Measurements from ENCODE around the gene TNPO1.

Gene TNPO1

GRCh38 chr5:72814864-72815263, 1.6 kb upstream of the TNPO1 start:
- DNase-seq: no peak
- H3K79me2 ChIP-seq (ENCODE audit: control insufficient read depth, insufficient read depth, low read length, poor library complexity): peaks cover 13% of the 10 kb centered on the region
- no CpG with 5 or more reads among the region's 1 CpG for WGBS (ENCODE audit: extremely low coverage, insufficient coverage, insufficient read length)

GRCh38 chr5:72815580-72816283, 729 bp upstream of the TNPO1 start:
- peaks cover 13% of the 10 kb centered on the region for H3K79me2 ChIP-seq (ENCODE audit: control insufficient read depth, insufficient read depth, low read length, poor library complexity)
- no peak overlapping the region for H3K23ac ChIP-seq (ENCODE audit: low read length)
- peaks cover 0 to 2% of the 10 kb centered on the region in 2 experiments for H3K4me1 ChIP-seq (ENCODE audit: control insufficient read depth in 1 of 2, insufficient read depth in 2 of 2, low read length in 2 of 2)
- peak overlapping the region; percentile 13 for H3K4ac ChIP-seq (ENCODE audit: low read depth, low read length)
- H3K9ac ChIP-seq (ENCODE audit: low read length): peak overlapping the region; percentile 28
- H3K27ac ChIP-seq (ENCODE audit: low read depth, low read length): peak overlapping the region; percentile 92
- peak overlapping the region; percentile 42 for H2AFZ ChIP-seq (ENCODE audit: insufficient read depth, low read length, poor library complexity)
- no CpG with 5 or more reads among the region's 14 CpGs for WGBS (ENCODE audit: extremely low coverage, insufficient coverage, insufficient read length)
- H4K8ac ChIP-seq (ENCODE audit: low read depth, low read length): peak overlapping the region; percentile 55
- no peaks in the 10 kb centered on the region for H3K36me3 ChIP-seq (ENCODE audit: control insufficient read depth in 1 of 2, insufficient read depth in 2 of 2, low read length in 2 of 2)
- H3K14ac ChIP-seq (ENCODE audit: low read length): peak overlapping the region; percentile 95
- no peaks in the 10 kb centered on the region for H3K9me3 ChIP-seq (ENCODE audit: insufficient read depth, low read depth, low read length)
- H3K27me3 ChIP-seq (ENCODE audit: insufficient read depth, low read length): no peaks in the 10 kb centered on the region
- peak overlapping the region; percentile 97 for H3K4me2 ChIP-seq (ENCODE audit: low read length)
- peak overlapping the region; percentile 54 for H2BK120ac ChIP-seq (ENCODE audit: insufficient read depth, low read length, poor library complexity)
- peak overlapping the region; percentile 75 for H3K18ac ChIP-seq (ENCODE audit: low read length)
- H2BK12ac ChIP-seq (ENCODE audit: low read length): peak overlapping the region; percentile 30
- H4K91ac ChIP-seq (ENCODE audit: low read depth, low read length): peak overlapping the region; percentile 81
- peak overlapping the region; percentile 64 for H3K4me3 ChIP-seq (ENCODE audit: low read depth, low read length)
- H3K79me1 ChIP-seq (ENCODE audit: low read length): peaks cover 11% of the 10 kb centered on the region
- peak overlapping the region; percentile 63 for H2BK5ac ChIP-seq (ENCODE audit: low read depth, low read length, poor library complexity)
- DNase-seq: peak in 1 of 2 donors; percentile 54
- peak overlapping the region; percentile 39 for H4K12ac ChIP-seq (ENCODE audit: low read depth, low read length)
- no peak overlapping the region for H2AK5ac ChIP-seq (ENCODE audit: low read length)

More at GRCh38 chr5:72814864-72815263, 1.6 kb upstream of the TNPO1 start:
- H3K27me3 ChIP-seq (ENCODE audit: insufficient read depth, low read length): no peaks in the 10 kb centered on the region
- no peak overlapping the region for H2BK120ac ChIP-seq (ENCODE audit: insufficient read depth, low read length, poor library complexity)
- H3K14ac ChIP-seq (ENCODE audit: low read length): no peak overlapping the region
- H3K27ac ChIP-seq (ENCODE audit: low read depth, low read length): no peak overlapping the region
- H3K23ac ChIP-seq (ENCODE audit: low read length): no peak overlapping the region
- no peak overlapping the region for H4K8ac ChIP-seq (ENCODE audit: low read depth, low read length)
- no peak overlapping the region for H4K91ac ChIP-seq (ENCODE audit: low read depth, low read length)
- H3K4me2 ChIP-seq (ENCODE audit: low read length): no peak overlapping the region
- H3K4me1 ChIP-seq (ENCODE audit: control insufficient read depth in 1 of 2, insufficient read depth in 2 of 2, low read length in 2 of 2): peaks cover 0 to 2% of the 10 kb centered on the region in 2 experiments
- no peak overlapping the region for H3K4ac ChIP-seq (ENCODE audit: low read depth, low read length)
- H2BK12ac ChIP-seq (ENCODE audit: low read length): no peak overlapping the region
- no peak overlapping the region for H2BK5ac ChIP-seq (ENCODE audit: low read depth, low read length, poor library complexity)
- no peak overlapping the region for H3K9ac ChIP-seq (ENCODE audit: low read length)
- no peak overlapping the region for H2AFZ ChIP-seq (ENCODE audit: insufficient read depth, low read length, poor library complexity)
- no peaks in the 10 kb centered on the region for H3K9me3 ChIP-seq (ENCODE audit: insufficient read depth, low read depth, low read length)
- H3K79me1 ChIP-seq (ENCODE audit: low read length): peaks cover 11% of the 10 kb centered on the region
- H3K36me3 ChIP-seq (ENCODE audit: control insufficient read depth in 1 of 2, insufficient read depth in 2 of 2, low read length in 2 of 2): no peaks in the 10 kb centered on the region
- no peak overlapping the region for H4K12ac ChIP-seq (ENCODE audit: low read depth, low read length)
- no peak overlapping the region for H3K18ac ChIP-seq (ENCODE audit: low read length)
- no peak overlapping the region for H2AK5ac ChIP-seq (ENCODE audit: low read length)
- no peak overlapping the region for H3K4me3 ChIP-seq (ENCODE audit: low read depth, low read length)

- H4K8ac ChIP-seq (ENCODE audit: low read depth, low read length): peak overlapping the region; percentile 89
- H2BK120ac ChIP-seq (ENCODE audit: insufficient read depth, low read length, poor library complexity): peak overlapping the region; percentile 75
- no CpG with 5 or more reads among the region's 24 CpGs for WGBS (ENCODE audit: extremely low coverage, insufficient coverage, insufficient read length)
- H2AK5ac ChIP-seq (ENCODE audit: low read length): peak overlapping the region; percentile 77
- DNase-seq: peak; percentile 37 to 62
- peak overlapping the region; percentile 1 for H2BK12ac ChIP-seq (ENCODE audit: low read length)
- H3K23ac ChIP-seq (ENCODE audit: low read length): no peak overlapping the region
- peak overlapping the region; percentile 97 for H4K91ac ChIP-seq (ENCODE audit: low read depth, low read length)
- H2AFZ ChIP-seq (ENCODE audit: insufficient read depth, low read length, poor library complexity): peak overlapping the region; percentile 67
- peaks cover 11% of the 10 kb centered on the region for H3K79me1 ChIP-seq (ENCODE audit: low read length)
- H3K4me3 ChIP-seq (ENCODE audit: low read depth, low read length): peak overlapping the region; percentile 95
- H3K27ac ChIP-seq (ENCODE audit: low read depth, low read length): peak overlapping the region; percentile 99
- peaks cover 13% of the 10 kb centered on the region for H3K79me2 ChIP-seq (ENCODE audit: control insufficient read depth, insufficient read depth, low read length, poor library complexity)
- H2BK5ac ChIP-seq (ENCODE audit: low read depth, low read length, poor library complexity): peak overlapping the region; percentile 97
- H3K36me3 ChIP-seq (ENCODE audit: control insufficient read depth in 1 of 2, insufficient read depth in 2 of 2, low read length in 2 of 2): no peaks in the 10 kb centered on the region
- H3K4ac ChIP-seq (ENCODE audit: low read depth, low read length): peak overlapping the region; percentile 96
- no peaks in the 10 kb centered on the region for H3K27me3 ChIP-seq (ENCODE audit: insufficient read depth, low read length)
- H3K4me2 ChIP-seq (ENCODE audit: low read length): peak overlapping the region; percentile 59
- H3K18ac ChIP-seq (ENCODE audit: low read length): peak overlapping the region; percentile 38
- peaks cover 0 to 2% of the 10 kb centered on the region in 2 experiments for H3K4me1 ChIP-seq (ENCODE audit: control insufficient read depth in 1 of 2, insufficient read depth in 2 of 2, low read length in 2 of 2)
- peak overlapping the region; percentile 99 for H3K9ac ChIP-seq (ENCODE audit: low read length)
- peak overlapping the region; percentile 90 for H4K12ac ChIP-seq (ENCODE audit: low read depth, low read length)
- no peaks in the 10 kb centered on the region for H3K9me3 ChIP-seq (ENCODE audit: insufficient read depth, low read depth, low read length)
- peak overlapping the region; percentile 78 for H3K14ac ChIP-seq (ENCODE audit: low read length)
Measured at GRCh38 chr5:72817076-72817481, 618 bp downstream of the TNPO1 start.

- WGBS (ENCODE audit: extremely low coverage, insufficient coverage, insufficient read length): no CpG with 5 or more reads among the region's 6 CpGs
- Histone ChIP-seq H3K9me3 (ENCODE audit: insufficient read depth, low read depth, low read length) (no peaks in the 10 kb centered on the region), H3K27me3 (ENCODE audit: insufficient read depth, low read length) (no peaks in the 10 kb centered on the region)
Measured at GRCh38 chr5:72817671-72818266, 1.3 kb downstream of the TNPO1 start.

More at GRCh38 chr5:72817671-72818266, 1.3 kb downstream of the TNPO1 start:
- Histone ChIP-seq H4K8ac (ENCODE audit: low read depth, low read length) (no peak overlapping the region), H3K4me3 (ENCODE audit: low read depth, low read length) (no peak overlapping the region), H3K23ac (ENCODE audit: low read length) (no peak overlapping the region), H2BK12ac (ENCODE audit: low read length) (no peak overlapping the region), H3K79me2 (ENCODE audit: control insufficient read depth, insufficient read depth, low read length, poor library complexity) (peaks cover 15% of the 10 kb centered on the region), H4K91ac (ENCODE audit: low read depth, low read length) (no peak overlapping the region), H2BK5ac (ENCODE audit: low read depth, low read length, poor library complexity) (no peak overlapping the region), H3K27ac (ENCODE audit: low read depth, low read length) (no peak overlapping the region), H3K79me1 (ENCODE audit: low read length) (peaks cover 11% of the 10 kb centered on the region), H2AK5ac (ENCODE audit: low read length) (no peak overlapping the region), H3K18ac (ENCODE audit: low read length) (no peak overlapping the region), H3K4ac (ENCODE audit: low read depth, low read length) (peak overlapping the region; percentile 86), H3K14ac (ENCODE audit: low read length) (no peak overlapping the region), H2BK120ac (ENCODE audit: insufficient read depth, low read length, poor library complexity) (no peak overlapping the region), H3K4me2 (ENCODE audit: low read length) (peak overlapping the region; percentile 81), H3K4me1 (ENCODE audit: control insufficient read depth in 1 of 2, insufficient read depth in 2 of 2, low read length in 2 of 2) (peaks cover 0 to 2% of the 10 kb centered on the region in 2 experiments), H3K36me3 (ENCODE audit: control insufficient read depth in 1 of 2, insufficient read depth in 2 of 2, low read length in 2 of 2) (no peaks in the 10 kb centered on the region), H3K9ac (ENCODE audit: low read length) (no peak overlapping the region), H4K12ac (ENCODE audit: low read depth, low read length) (no peak overlapping the region), H2AFZ (ENCODE audit: insufficient read depth, low read length, poor library complexity) (no peak overlapping the region)
- DNase-seq: peak in 1 of 2 donors; percentile 15
